ENCODE measurements around the gene SASH1.
A peak's percentile ranks its signal among the peaks of the same experiment; 100 is the strongest.

Gene SASH1

GRCh38 chr6:148464319-148465010, 121.8 kb downstream of the SASH1 start:
- peak; percentile 59 for DNase-seq

GRCh38 chr6:148465011-148465335, 122.3 kb downstream of the SASH1 start:
- no peak for DNase-seq

- no peak for DNase-seq
These were observed 123.0 kb downstream of the SASH1 start for GRCh38 chr6:148465670-148466069.

GRCh38 chr6:148466158-148466557, 123.5 kb downstream of the SASH1 start:
- DNase-seq = no peak

GRCh38 chr6:148467926-148468325, 125.3 kb downstream of the SASH1 start:
- no peak for DNase-seq

GRCh38 chr6:148470156-148470555, 127.5 kb downstream of the SASH1 start:
- DNase-seq = no peak

GRCh38 chr6:148470606-148471465, 128.2 kb downstream of the SASH1 start:
- no peak for DNase-seq

- no peak for DNase-seq
These were observed 129.1 kb downstream of the SASH1 start for GRCh38 chr6:148471624-148472159.

GRCh38 chr6:148472171-148473105, 129.8 kb downstream of the SASH1 start:
- peak; percentile 92 for DNase-seq

- no peak for DNase-seq
These were observed 136.9 kb downstream of the SASH1 start for GRCh38 chr6:148479497-148479896.

- no peak for DNase-seq
These were observed 144.8 kb downstream of the SASH1 start for GRCh38 chr6:148487461-148487860.

GRCh38 chr6:148491638-148492251, 149.1 kb downstream of the SASH1 start:
- DNase-seq = no peak

GRCh38 chr6:148492654-148493290, 150.1 kb downstream of the SASH1 start:
- DNase-seq = no peak

GRCh38 chr6:148493424-148493823, 150.8 kb downstream of the SASH1 start:
- DNase-seq = no peak

GRCh38 chr6:148494226-148494625, 151.6 kb downstream of the SASH1 start:
- no peak for DNase-seq

- no peak for DNase-seq
These were observed 152.4 kb downstream of the SASH1 start for GRCh38 chr6:148495029-148495428.

- DNase-seq = no peak
These were observed 154.6 kb downstream of the SASH1 start for GRCh38 chr6:148497257-148497656.

GRCh38 chr6:148497717-148498116, 155.1 kb downstream of the SASH1 start:
- no peak for DNase-seq

GRCh38 chr6:148500402-148500801, 157.8 kb downstream of the SASH1 start:
- no peak for DNase-seq

- DNase-seq = no peak
These were observed 158.5 kb downstream of the SASH1 start for GRCh38 chr6:148501178-148501590.

GRCh38 chr6:148502083-148502772, 159.6 kb downstream of the SASH1 start:
- DNase-seq = no peak
